GM18861 (cell line): ENCODE data around the gene GCDH.

Experiments
- ATAC-seq: cut with Tn5 transposase; IDR thresholded peaks from one replicate; pipeline ENCODE4 v1.9.1; 2021; ENCODE audit not compliant: unreplicated experiment

The GCDH gene

GRCh38 chr19:12938779-12939601 is 48.0 kb downstream of the GCDH start:
- ATAC-seq, result no peak

DNA sequence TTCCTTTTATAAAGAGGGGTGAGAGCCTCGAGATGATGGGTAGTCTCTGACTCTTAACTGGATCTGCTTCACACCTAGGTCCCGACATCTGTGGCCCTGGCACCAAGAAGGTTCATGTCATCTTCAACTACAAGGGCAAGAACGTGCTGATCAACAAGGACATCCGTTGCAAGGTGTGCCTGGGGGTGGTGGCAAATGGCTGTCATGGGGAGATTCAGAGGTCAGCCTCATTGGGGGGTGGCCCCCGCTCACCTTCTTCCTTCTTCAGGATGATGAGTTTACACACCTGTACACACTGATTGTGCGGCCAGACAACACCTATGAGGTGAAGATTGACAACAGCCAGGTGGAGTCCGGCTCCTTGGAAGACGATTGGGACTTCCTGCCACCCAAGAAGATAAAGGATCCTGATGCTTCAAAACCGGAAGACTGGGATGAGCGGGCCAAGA is 49.0 kb downstream of the GCDH start:
- no peak for ATAC-seq

DNA sequence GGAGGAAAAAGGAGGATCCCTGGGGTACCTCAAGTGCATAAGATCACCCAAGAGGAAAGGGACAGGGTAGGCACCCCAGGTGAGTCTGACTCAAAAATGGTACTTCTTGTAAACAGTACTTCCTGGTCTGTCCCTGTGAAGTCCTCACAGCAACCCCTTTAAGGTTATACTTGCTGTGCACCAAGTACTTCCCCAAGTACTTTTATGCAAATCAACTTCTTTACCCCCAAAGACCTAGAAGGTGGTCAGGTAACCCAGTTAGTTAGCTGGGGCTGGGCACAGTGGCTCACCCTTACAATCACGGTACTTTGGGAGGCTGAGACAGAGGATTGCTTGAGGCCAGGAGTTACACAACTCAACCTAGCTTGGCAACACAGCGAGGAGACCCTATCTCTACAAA is 49.9 kb downstream of the GCDH start:
- no peak for ATAC-seq

DNA sequence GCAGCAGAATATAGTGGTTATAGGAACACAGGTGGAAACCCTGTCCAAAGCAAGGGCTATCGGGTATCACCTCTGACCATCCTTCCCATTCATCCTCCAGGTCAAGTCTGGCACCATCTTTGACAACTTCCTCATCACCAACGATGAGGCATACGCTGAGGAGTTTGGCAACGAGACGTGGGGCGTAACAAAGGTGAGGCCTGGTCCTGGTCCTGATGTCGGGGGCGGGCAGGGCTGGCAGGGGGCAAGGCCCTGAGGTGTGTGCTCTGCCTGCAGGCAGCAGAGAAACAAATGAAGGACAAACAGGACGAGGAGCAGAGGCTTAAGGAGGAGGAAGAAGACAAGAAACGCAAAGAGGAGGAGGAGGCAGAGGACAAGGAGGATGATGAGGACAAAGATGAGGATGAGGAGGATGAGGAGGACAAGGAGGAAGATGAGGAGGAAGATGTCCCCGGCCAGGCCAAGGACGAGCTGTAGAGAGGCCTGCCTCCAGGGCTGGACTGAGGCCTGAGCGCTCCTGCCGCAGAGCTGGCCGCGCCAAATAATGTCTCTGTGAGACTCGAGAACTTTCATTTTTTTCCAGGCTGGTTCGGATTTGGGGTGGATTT is 52.6 kb downstream of the GCDH start:
- no peak for ATAC-seq

DNA sequence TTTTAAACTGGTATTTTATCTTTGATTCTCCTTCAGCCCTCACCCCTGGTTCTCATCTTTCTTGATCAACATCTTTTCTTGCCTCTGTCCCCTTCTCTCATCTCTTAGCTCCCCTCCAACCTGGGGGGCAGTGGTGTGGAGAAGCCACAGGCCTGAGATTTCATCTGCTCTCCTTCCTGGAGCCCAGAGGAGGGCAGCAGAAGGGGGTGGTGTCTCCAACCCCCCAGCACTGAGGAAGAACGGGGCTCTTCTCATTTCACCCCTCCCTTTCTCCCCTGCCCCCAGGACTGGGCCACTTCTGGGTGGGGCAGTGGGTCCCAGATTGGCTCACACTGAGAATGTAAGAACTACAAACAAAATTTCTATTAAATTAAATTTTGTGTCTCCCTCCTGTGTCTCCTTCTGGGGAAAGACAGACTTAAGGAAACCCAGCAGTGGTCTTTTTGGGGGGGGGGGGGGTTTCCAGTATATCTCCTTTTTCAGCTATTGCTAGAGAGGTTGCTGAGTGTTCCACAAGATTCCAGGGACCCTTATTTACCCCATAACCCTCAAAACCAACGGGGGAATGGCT is 53.2 kb downstream of the GCDH start:
- no peak for ATAC-seq

GRCh38 chr19:12945479-12946091 is 54.6 kb downstream of the GCDH start, which contains the start of gene RAD23A:
RAD23A (plus strand) TSS chr19:12945862; CDS start chr19:12945949, 87 bp downstream.
- ATAC-seq, result peak; percentile 70

DNA sequence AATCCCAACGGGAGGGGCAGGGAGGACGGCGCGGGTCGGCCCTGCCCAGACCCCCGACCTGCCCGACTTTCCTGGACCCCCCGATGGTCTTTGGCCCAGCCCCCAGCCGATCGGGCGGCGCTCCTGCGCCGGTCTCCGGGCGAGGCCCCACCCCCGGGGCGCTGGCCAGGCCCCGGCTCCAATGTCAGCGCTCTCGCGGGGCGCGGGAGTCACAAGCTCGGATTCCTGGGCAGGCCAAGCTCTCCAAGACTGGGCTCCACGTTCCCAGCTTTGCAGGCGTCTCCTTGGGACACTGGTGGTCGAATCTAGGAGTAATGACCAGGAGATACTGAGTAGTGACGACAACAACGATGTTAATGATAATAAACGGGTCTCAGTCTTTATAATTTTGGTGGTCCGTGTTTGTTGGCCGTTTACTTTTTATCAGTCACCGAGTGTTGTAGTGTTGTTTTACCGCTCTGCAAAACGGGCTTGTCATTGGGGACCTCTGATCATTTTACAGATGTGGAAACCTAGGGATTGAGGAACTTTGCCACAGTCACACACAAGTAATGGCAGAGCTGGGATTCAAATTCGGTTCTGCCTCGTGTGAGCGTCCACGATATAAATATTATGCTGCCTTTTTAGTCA is 55.2 kb downstream of the GCDH start:
- peak; percentile 11 for ATAC-seq

DNA sequence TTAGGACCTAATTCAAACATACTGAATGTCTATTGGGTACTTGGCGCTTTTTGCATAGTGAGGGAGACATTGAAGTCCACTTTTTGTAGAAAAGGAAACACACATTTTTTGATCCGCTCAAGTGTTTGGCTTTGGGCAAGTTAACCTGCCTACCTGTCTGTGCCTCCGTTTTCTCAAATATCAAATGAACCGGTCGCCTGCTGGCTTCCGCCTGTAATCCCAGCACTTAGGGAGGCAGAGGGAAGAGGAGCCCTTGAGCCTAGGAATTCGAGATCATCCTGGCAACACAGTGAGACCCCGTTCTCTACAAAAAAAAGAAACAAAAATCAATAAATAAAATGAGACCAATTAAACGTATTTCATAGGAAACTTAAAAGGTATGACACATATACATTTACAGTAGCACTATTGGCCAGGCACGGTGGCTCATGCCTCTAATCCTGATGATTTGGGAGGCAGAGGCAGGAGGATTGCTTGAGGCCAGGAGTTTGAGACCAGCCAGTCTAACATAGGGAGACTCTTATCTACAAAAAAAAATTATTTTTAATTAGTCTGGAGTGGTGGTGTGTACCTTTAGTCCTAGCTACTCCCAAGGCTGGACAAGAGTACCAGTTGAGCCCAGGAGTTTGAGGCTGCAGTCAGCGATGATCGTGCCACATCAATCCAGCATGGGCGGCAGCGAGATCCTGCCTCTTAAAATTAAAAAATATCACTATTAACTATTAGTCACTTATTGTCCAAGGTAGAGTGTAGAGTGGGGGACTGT is 56.0 kb downstream of the GCDH start:
- no peak for ATAC-seq

DNA sequence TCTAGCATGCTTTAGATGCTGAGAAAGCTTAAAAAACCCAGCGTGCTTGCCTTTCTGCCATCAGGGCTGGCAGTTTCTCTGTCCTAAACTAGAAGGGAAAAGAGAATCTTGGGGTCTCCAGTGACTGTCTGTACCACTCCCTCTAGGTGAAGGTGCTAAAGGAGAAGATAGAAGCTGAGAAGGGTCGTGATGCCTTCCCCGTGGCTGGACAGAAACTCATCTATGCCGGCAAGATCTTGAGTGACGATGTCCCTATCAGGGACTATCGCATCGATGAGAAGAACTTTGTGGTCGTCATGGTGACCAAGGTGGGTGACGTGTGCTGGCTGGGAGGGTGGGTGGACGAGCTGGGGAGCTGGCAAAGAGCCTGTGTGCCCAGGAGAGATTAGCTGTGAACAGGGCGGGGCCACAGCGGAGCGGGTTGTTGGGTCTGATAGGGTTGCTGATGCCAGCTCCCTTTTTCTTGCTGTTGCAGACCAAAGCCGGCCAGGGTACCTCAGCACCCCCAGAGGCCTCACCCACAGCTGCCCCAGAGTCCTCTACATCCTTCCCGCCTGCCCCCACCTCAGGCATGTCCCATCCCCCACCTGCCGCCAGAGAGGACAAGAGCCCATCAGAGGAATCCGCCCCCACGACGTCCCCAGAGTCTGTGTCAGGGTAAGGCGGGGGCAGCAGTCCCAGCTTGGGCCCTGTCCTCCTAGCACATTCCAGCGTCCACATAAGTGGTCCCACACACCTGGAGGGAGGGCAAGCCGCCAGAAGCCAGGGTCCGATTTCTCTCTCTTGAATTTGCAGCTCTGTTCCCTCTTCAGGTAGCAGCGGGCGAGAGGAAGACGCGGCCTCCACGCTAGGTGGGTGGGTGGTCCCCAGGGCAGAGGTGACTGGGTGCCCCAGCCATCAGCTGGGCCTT is 57.0 kb downstream of the GCDH start:
- ATAC-seq, result no peak

- no peak for ATAC-seq
These were observed 57.8 kb downstream of the GCDH start for GRCh38 chr19:12948612-12949362.
